Hepatocyte (in vitro differentiated cells): ENCODE results near the gene HHEX.

Experiments
- EZH2 ChIP-seq: fragments of 200-600 bp; sonication (generic); IDR thresholded peaks from 2 replicates; pipeline ENCODE4 v1.6.1; 2016; ENCODE audit warnings: antibody characterized with exemption, mild to moderate bottlenecking, borderline replicate concordance
- EZH2phosphoT487 ChIP-seq: fragments of 200-600 bp; sonication (generic); IDR thresholded peaks from one replicate; pipeline ENCODE4 v1.6.1; 2018; ENCODE audit warnings: antibody characterized with exemption, mild to moderate bottlenecking, low read depth, moderate library complexity; ENCODE audit not compliant: unreplicated experiment, severe bottlenecking
- TF ChIP-seq, protein P1 (sequence below): fragments of 200-600 bp; sonication (generic); IDR thresholded peaks from 2 replicates; pipeline ENCODE4 v1.5.1; 2016; ENCODE audit warnings: antibody characterized with exemption, mild to moderate bottlenecking; ENCODE audit not compliant: poor library complexity

- TF ChIP-seq, protein P1, sequence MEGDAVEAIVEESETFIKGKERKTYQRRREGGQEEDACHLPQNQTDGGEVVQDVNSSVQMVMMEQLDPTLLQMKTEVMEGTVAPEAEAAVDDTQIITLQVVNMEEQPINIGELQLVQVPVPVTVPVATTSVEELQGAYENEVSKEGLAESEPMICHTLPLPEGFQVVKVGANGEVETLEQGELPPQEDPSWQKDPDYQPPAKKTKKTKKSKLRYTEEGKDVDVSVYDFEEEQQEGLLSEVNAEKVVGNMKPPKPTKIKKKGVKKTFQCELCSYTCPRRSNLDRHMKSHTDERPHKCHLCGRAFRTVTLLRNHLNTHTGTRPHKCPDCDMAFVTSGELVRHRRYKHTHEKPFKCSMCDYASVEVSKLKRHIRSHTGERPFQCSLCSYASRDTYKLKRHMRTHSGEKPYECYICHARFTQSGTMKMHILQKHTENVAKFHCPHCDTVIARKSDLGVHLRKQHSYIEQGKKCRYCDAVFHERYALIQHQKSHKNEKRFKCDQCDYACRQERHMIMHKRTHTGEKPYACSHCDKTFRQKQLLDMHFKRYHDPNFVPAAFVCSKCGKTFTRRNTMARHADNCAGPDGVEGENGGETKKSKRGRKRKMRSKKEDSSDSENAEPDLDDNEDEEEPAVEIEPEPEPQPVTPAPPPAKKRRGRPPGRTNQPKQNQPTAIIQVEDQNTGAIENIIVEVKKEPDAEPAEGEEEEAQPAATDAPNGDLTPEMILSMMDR: no peak
- TF ChIP-seq EZH2 (no peak), EZH2phosphoT487 (no peak)
Measured at GRCh38 chr10:92734301-92734700, 44.5 kb downstream of the HHEX start.
